NT2/D1 (cell line): Measurements from ENCODE around the gene FZR1.

Experiments used
- SUZ12 ChIP-seq: IDR thresholded peaks from 2 replicates; pipeline ENCODE4 v1.6.1; 2011; ENCODE audit not compliant: insufficient read length, insufficient read depth; ENCODE audit errors: extremely low read depth
- YY1 ChIP-seq: IDR thresholded peaks from 2 replicates; pipeline ENCODE4 v1.6.1; 2011; ENCODE audit not compliant: insufficient read length, insufficient read depth
- ZNF274 ChIP-seq: IDR thresholded peaks from 2 replicates; pipeline ENCODE4 v1.6.1; 2011; ENCODE audit warnings: mild to moderate bottlenecking, low read depth, low read length

DNA sequence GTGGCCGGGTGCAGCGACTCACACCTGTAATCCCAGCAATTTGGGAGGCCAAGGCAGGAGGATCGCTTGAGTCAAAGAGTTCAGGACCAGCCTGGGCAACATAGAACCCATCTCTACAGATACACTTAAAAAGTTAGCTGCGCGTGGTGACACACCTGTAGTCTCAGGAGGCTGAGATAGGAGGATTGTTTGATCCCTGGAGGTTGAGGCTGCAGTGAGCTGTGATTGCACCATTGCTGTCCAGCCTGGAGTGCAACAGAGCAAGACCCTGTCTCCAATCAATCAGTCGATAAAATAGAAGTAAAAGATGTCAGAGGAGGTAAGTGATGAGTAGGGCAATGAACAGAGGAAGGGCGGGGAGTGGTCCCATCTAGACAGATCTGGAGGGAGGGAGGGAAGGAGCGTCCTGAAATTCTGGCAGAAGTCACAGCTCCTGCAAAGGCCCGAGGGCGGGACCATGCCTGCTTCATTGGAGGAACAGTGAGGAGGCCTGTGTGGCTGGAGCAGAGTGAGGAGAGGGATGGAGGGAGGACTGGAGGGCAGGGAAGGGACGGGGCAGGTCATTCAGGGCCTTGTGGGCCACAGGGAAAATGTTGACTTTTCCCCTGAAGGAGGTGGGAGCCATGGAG, 35.5 kb upstream of the FZR1 start:
- TF ChIP-seq YY1 (no peak), ZNF274 (no peak), SUZ12 (no peak)
